Stimulated activated CD4-positive, alpha-beta T cell treated with anti-CD3 and anti-CD28 coated beads, Interleukin-15, amount 100 ng/mL, for 48 hours (primary cell): ENCODE results near the gene RGS6.

Experiments used
- DNase-seq, 2 donors: peaks; one replicate each; pipeline ENCODE4 v3.0.0-alpha.2; 2020; ENCODE audit warnings: low read depth in 2 of 2

The RGS6 gene

DNA sequence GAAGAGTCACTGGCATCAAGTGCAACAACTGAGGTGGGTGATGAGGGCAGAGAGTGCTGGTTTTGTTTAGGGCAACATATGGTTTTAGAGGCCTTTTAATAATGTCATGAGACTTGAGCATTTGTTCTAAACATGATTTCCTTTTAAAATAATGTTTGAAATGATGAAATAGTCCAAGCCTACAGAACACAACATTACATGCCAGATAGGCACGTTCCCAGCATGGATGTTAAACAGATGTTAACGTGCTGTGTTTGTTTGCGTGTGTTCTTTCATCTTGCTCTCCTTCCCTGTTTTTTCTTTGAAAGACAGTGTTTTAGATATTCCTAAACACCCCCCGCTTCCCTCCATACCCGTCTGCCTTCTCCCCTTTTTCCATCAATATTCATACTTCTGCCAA, 82.3 kb downstream of the RGS6 start:
- no peak for DNase-seq

DNA sequence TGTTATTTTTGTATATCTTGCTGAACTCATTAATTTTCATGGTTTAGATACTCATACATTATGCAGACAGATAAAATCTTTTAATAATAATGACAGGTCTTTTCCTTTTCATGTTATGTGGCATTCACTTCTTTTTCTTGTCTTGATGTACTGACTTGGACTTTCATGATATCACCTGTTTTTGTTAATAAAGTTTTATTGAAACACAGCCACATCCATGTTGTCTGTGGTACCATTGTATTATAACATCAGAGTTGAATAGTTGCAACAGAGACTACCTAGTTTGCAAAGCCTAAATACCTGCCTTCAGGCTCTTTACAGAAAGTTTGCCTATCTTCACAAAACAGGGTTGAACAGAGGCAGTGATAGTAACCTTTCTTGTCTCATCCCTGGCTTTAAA, 85.1 kb downstream of the RGS6 start:
- no peak for DNase-seq

DNA sequence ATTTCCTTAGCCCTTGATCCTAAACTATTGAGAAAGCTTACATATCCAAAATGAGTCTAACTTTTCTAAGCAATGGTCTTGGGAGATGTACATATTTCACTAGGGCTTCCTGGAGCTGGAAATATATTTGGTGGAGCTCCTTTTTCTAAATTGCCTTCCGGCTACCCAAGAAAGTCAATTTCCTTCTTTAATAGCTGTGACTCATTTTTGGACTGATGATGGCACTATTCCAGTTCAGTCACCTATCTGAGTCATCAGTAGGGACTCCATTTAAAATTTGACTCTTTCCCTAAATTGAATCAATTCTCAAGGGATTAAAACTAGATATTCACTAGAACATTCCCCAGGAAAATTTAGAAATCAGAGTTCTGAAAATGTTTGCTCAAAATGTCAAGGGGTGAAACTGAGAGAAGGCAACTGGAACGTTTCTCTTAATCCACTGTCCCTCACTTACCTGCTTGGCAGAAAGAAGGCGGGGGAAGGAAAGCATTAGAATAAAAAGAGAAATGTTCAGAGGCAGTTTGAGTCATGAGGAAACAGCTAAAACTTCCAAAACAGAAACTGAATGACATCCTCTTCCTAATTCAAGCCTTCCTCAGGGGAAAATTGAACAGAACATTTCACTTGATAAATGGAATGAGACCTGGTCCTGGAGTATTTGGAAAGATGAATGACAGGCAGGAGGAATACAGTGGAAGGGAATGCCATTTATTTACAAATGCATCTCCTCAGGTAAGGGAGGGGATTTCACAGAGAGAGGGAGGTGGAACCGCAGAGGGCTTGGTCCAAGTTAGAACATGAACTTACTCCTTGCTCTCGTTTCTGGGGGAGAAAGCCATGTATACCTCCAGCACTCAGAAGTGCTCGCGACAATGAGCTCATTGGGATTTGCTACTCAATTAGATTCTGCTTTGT, 91.2 kb downstream of the RGS6 start:
- DNase-seq, result no peak

DNA sequence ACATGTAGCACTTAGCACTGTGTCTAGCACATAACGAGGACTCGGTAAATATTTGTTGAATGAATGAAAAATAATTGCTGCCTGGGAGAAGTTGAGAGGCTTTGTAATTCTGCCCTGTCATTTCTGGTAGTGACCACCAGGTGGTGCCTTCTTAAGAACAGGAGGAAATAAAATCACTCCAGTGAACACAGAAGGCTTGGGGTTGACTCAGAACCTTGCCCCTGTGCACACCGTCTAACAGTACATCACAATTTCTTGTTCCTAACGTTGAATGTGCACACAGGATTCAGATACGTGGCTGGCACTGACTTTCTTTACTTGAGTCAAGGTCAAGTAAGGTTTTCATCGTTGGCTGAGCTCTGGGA, 91.8 kb downstream of the RGS6 start:
- peak; percentile 21 to 22 for DNase-seq

DNA sequence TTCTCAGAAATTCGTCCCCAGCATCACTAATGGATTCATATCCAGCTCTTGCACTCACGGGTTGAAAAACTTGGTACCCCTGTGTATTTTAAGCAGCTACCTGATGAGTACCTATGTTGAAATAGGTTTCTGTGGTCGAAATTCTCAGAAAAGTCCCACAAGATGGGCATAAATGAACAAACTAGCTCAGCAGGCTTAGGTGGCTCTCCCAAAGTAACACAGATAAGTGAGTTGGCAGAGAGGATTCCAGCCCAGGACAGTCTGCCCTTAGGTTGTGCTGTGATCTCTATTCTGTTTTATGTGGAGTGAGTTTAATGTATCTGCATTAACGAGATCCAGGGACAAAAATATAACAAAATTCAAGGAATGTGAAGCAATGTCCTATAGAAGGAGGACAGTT, 92.3 kb downstream of the RGS6 start:
- DNase-seq, result no peak

DNA sequence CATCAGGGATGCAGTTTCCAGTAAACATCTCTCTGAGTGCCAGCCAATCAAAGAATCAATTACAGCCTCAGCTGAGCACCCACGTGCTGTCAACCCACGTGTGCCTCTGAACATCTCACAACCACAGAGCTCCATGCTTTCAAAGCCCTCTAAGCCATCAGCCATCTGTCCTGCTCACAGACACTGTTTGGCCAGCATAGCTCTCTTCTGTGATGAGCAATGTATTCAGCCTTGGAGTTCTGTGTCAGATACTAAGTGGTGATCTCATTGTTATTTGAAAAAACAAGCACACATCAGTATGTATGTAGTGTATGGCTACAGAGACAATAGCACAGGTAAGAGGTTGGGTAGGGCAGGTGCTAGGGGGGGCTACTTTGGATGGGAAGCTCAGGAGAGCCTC, 94.3 kb downstream of the RGS6 start:
- DNase-seq, result no peak

DNA sequence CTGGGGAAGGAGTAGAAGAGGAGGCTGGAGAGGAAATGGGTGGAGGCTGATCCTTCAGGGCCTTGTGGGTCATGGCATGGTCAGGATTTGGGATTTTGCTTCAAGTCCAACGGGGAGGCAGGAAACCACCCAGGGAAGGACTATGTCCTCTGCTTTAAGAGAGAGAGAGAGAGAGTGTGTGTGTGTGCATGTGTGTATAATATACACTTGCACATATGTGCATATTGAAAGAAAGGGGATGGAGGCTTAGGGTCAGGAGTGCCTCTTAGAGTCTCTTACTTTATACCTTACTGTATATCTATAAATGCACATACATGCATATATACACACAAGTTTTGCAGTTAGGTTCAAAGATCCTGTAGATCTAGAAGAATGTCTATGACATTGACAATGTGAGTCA, 94.8 kb downstream of the RGS6 start:
- DNase-seq, result no peak

DNA sequence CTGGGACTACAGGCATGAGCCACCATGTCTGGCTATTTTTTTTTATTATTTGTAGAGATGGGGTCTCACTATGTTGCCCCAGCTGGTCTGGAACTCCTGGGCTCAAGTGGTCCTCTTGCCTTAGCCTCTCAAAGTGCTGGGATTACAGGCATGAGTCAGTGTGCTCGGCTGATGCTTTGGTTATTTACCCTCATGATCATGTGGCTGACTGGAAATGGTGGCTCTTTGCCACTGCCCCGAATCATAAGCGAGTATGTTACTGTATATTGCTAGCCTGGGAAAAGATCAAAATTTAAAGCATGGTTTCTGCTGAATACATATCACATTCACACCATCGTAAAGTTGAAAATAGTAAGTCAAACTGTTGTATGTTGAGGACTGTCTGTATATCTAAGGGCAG, 101.1 kb downstream of the RGS6 start:
- DNase-seq, result no peak

DNA sequence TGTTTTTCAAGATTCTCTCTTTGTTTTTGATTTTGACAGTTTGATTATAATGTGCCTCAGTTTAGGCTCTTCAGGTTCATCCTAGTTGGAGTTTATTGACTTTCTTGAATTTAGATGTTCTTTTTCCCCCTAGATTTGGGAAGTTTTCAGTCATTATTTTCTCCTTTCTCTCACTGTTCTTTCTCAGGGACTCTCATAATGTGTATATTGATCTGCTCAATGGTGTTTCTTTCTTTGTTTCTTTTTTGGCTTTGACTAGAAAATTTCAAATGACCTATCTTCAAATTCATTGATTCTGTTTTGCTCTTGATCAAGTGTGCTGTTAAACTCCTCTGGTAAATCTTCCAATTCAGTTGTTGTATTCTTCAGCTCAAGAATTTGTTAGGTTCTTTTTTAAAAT, 108.3 kb downstream of the RGS6 start:
- no peak for DNase-seq

DNA sequence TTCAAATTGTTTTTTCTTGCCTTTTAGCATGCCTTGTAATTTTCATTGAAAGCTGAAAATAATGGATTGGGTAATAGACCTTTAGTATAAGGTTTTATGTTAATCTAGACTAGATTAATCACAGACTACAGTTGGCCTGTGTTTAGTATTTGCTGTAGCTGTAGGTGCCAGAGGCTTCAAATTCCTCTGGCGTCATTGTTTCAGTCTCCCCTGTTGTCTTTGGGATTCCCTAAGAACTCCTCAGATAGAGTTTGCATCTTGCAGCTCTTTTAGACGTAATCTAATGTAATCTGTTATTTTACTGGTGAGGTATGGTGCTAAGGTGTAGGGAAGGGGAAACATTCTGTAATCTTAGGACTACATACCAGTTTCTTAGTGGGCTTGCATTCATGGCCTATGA, 113.0 kb downstream of the RGS6 start:
- no peak for DNase-seq

DNA sequence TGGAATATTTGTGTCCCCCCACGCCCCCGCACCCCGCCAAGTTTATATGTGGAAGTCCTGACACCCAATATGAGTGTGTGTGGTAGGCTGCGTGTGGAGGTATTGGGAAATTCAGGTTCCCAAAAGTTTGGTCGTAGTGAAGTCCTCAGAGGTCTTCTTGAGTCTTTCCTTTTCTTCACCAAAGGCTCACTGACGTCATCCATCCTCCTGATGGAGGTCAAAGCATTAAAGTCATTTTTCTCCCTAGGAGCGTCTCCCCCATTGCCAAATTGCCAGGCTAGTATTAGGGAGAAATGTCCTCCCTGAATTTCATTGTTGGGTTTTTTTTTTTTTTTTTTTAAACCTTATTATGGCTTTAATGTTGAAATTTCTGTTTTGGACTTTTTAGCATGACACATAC, 113.7 kb downstream of the RGS6 start:
- DNase-seq, result no peak

DNA sequence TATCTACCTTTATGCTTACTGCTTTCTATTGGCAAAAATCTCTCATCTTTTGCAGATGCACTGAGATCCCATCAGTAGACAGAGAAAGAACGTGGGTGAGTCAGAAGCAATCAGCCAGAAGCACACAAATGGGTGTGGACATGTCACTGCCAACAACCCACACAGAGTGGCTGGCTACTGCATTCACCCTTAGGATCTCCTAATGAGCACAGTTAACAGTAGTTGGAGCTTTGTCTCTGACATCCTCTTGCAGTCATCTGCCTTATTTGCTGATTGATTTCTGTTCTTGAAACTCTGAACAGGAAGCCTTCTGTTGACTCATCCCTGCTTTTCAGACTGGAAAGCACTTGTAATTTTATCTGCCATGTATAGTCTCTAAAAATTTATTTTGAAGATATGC, 117.2 kb downstream of the RGS6 start:
- DNase-seq, result peak; percentile 28 to 43

DNA sequence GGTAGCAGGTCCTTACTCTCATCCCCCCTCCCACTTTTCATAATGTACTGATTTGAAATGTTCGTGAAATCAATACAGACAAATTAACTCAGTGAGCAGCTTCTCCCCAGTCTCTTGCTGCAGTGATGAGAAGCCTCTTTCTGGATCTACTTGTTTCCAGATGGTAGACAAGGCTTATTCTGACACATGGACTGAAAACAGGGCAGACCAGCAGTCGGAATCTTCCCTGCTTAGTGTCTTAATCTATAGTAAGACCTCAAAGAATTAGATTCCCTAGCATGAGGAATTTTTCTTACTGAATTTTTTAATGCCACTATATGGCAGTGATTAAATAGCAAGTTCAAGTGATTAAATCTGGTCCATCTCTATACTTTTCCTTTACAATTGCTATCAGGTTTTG, 120.1 kb downstream of the RGS6 start:
- DNase-seq, result no peak

DNA sequence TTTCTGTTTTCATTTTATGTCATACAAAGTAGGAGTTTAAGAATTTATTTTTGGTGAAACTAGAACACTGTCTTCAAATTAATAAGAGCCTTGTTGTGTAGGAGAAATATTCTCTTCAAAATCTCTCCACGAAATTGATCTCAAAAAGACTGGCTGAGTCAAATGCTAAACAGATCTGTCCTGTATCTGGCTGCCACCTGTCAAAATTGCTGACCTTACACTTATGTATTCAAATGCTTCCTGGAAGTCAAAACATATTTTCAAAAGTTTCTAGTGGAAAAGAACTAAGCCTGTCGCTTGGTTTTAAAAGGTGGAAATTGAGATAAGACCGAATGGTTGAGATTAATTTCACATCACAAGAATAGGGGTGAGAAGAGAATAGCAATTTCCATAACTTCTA, 121.4 kb downstream of the RGS6 start:
- DNase-seq, result no peak

DNA sequence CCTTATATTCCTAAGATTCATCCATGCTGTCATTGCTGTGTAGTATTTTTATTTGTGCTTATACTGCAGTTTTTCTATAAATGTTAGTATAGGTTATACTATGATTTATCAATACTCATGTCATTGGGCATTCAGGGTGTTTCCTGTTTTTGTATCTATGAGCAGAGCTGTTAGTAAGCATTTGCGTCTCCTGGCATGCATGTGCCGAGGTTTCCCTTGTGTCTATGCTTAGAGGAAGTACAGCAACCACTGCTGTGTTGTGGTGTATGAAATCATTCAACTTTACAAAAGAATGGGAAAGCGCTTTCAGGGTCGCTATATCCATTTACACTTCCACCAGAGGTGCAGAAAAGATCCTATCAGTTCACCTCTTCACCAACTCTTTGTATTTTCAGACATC, 122.7 kb downstream of the RGS6 start:
- DNase-seq, result no peak

DNA sequence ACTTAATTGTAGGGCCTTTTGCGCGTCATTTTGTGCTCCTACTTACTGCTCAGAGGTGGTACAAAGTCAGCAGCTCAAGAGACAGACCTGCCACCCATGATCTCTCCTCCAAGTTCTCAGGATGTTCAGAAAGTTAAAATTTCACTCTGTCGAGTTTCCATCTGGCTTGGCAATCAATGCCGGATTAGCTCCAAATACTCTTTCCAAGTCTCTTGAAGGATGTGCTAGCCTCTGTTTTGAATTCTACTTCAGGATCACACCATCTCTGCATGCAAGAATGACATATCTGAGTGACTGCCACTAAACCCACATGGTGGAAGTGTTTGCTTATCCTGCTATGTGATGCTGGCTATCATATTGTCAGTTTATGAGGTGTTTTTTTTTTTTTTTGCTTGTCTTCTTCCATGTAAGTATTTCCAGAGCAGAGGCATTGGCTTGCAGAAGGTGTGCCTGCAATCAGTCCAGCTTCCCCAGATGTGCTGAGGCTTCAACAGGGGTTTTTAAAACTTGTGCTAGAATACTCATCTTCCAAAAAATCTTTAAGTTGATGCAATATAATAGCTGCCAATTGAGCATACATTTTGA, 125.6 kb downstream of the RGS6 start:
- no peak for DNase-seq

DNA sequence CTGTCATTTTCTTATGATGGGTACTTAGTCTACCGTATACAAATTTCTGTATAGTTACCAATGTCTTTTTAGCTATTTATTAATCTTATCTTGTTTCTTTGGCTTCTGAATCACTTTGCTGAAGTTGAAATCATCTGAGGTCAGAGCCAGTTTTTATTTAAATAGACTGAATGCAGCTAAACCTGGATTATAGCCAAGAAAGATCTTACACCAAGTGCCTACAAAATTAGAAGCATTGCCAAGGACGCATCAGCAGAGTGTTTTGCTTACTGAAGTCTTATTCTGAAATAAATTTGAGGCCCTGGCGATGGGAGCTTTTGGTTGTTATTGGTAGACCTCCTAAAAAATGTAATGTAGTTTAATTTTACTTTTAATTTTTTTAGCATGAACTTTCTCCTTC, 128.2 kb downstream of the RGS6 start:
- no peak for DNase-seq

DNA sequence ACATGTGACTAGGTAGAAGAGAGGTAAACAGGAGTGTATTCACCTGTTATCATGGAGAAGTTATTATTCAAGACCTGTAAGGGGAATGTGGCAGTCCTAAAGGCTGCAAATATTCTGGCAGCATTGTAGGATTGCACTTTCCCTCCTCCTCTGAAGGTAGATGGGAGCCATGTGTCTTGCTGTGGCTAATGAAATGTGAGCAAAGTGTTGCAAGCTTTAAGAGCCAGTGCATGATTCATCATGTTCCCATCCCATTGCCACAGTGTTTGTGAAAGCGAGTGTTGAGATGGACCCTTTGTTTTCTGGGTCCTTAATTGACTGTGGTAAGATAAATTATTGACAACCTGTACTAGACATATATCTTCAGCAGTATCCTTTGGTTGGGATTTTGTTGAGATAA, 128.7 kb downstream of the RGS6 start:
- no peak for DNase-seq

DNA sequence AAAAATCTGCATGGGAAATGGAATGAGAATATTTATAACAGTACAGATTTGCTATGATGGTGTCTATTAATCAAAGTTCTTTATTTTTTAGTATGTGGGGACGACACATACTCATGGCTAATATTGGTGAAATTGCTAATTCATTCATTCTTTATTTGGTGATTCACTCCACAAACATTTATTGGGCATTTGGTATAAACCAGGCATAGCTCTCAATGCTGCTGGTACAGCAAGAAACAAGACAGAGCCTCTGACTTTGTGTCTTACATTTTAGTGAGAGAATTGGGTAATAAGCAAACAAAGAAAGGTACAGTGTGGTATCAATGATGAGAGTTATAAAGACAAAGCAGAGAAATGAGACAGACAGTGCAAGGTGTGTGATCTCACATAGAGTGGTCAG, 129.5 kb downstream of the RGS6 start:
- DNase-seq, result no peak

DNA sequence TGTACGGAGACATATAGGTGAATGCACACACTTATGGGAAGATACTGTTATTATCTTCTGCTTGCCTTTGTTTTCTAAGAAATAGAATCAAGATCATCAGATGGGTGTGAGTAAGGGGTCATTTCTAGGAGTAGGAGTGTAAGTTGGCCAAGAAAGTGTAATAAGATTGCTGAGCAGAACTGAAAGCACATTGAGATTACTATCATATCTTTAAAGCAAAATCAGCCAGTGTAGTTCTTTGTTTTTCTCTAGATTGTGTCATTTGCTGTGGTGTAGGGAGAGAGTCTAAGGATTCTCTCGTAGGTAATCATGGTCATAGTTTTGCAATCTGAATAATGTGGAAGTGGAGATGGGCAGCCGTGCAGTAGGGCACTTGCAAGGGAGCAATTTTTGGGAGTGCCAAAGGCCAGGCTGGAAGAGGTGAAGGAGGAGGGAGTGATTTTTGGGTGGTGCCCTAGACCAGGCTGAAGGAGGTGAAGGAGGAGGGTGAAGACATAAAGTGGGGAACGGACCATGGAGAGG, 131.6 kb downstream of the RGS6 start:
- DNase-seq, result no peak

DNA sequence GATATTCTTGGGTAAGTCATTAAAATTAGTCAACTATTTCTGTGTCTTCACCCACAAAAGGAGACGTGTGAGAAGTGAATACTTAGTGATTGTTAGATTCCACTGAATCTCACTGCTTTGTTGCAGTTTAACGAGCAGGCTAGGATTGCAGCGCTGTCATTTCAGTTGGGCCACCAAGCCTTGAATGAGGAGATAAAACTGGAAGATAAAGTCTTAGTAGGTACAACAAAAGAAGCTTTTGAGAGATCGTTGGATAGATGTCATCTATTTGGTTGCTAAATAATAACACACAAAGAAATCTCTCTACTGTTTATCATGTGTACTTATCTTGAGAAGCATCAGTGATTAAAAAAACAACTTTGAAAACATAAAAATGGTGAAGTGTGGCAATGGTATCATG, 132.3 kb downstream of the RGS6 start:
- DNase-seq, result no peak

DNA sequence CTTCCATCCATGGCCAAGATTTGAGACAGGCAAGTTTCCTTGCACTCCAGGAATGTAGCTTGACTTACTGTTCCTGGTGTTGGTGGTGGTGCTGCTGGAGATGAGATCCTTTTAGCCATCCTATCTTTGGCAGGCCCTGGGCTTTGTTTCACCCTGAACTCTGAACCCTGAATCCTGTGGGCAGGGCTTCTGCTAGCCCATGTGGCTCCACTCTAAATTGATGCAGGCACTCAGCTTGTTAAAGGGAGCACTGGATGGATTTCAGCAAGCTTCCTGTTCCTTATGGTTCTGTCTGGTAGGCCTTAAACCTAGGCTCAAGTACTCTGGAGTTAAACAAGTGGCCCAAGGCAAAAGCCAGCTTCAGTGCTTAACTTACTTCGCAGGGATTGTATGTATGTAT, 138.2 kb downstream of the RGS6 start:
- no peak for DNase-seq

DNA sequence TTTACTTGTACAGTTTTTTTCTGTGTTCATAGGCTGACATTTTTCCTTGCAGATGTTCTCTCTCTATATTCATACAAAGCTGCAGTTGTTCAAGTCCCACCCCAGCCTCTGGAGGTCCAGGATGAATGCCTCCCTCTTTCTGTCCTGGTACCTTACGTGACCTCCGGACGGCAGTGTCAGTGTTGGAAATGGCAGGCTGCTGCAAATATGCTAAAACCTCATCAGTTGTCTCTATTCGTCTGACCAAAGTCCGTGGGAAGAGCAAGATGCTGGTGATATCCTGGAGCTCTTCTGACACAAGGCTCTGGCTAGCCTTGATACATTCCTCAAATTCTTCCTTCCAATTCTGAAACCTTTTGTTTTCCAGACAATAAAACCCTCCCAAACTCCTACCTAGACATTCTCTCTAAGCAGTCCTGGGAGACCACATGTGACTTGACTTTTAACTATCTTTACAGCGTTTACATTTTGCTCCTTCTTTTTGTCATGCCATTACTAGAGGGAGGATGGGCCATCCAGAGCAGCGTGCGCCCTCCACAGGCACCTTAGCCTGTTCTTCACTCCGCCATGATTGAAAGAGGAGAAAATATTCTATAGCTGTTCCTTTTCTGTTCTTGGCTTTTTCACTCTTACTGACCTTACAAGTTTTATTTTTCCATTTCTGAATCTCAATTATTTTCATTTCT, 143.6 kb downstream of the RGS6 start:
- DNase-seq, result no peak
